ENCODE measurements around the gene TCF7L1. TPM values are rescaled to one million over a fixed set of nuclear protein-coding genes. Genes with fewer than 3 reads are reported as not detected.

Gene TCF7L1
- total RNA-seq, 1 experiment from 2014 or later, result 1.1 TPM

- H3K4me1 Mint-ChIP-seq (ENCODE audit: insufficient read depth, unreplicated experiment), result peaks cover 8% of the 10 kb centered on the region
- POLR2A ChIA-PET, result interaction anchor here (0.6 kb wide), 1 partner anchor 27 kb away, joined by 3 read pairs; no protein-coding TSS in a partner anchor
These were observed 111.6 kb downstream of the TCF7L1 start for GRCh38 chr2:85244828-85245227.

GRCh38 chr2:85245891-85246290 lies 112.7 kb downstream of the TCF7L1 start:
- ChIA-PET POLR2A (no interaction called here), CTCF (interaction anchor here (0.7 to 1.0 kb wide), 4 partner anchors 23 to 106 kb away, joined by 3 to 4 read pairs (median 4); no protein-coding TSS in a partner anchor)
- Mint-ChIP-seq H3K27me3 (ENCODE audit: insufficient read depth, unreplicated experiment) (no peaks in the 10 kb centered on the region), H3K36me3 (ENCODE audit: insufficient read depth, unreplicated experiment) (no peaks in the 10 kb centered on the region), H3K27ac (ENCODE audit: low read depth, unreplicated experiment) (no peak overlapping the region), H3K4me3 (ENCODE audit: unreplicated experiment) (no peak overlapping the region), H3K9me3 (ENCODE audit: unreplicated experiment) (no peaks in the 10 kb centered on the region), H3K4me1 (ENCODE audit: insufficient read depth, unreplicated experiment) (peaks cover 8% of the 10 kb centered on the region)
- TF ChIP-seq CTCF (IDR thresholded peaks at IDR 0.05; ENCODE audit: unreplicated experiment), result no peak
- DNase-seq (ENCODE audit: unreplicated experiment), result no peak
- BruUV-seq (replicated peaks), result no TSS peak
- intact Hi-C loops (cut with micrococcal nuclease), result no loop called here

More at GRCh38 chr2:85244828-85245227, 111.6 kb downstream of the TCF7L1 start:
- Mint-ChIP-seq H3K27ac (ENCODE audit: low read depth, unreplicated experiment) (no peak overlapping the region), H3K4me3 (ENCODE audit: unreplicated experiment) (no peak overlapping the region), H3K9me3 (ENCODE audit: unreplicated experiment) (no peaks in the 10 kb centered on the region), H3K36me3 (ENCODE audit: insufficient read depth, unreplicated experiment) (no peaks in the 10 kb centered on the region), H3K27me3 (ENCODE audit: insufficient read depth, unreplicated experiment) (no peaks in the 10 kb centered on the region)
- no TSS peak for BruUV-seq (replicated peaks)
- intact Hi-C loops (cut with micrococcal nuclease), result no loop called here
- DNase-seq (ENCODE audit: unreplicated experiment), result no peak
- CTCF ChIA-PET, result interaction anchor here (0.6 to 1.0 kb wide), 5 partner anchors 10 to 58 kb away, joined by 3 to 5 read pairs (median 4); no protein-coding TSS in a partner anchor
- no peak for TF ChIP-seq CTCF (IDR thresholded peaks at IDR 0.05; ENCODE audit: unreplicated experiment)

- no peak overlapping the region for H3K27ac Mint-ChIP-seq (ENCODE audit: low read depth, unreplicated experiment)
- no TSS peak for BruUV-seq (replicated peaks)
These were observed 113.2 kb downstream of the TCF7L1 start for GRCh38 chr2:85246348-85246747.

GRCh38 chr2:85247610-85248009 lies 114.4 kb downstream of the TCF7L1 start:
- Mint-ChIP-seq H3K36me3 (ENCODE audit: insufficient read depth, unreplicated experiment) (no peaks in the 10 kb centered on the region), H3K4me3 (ENCODE audit: unreplicated experiment) (no peak overlapping the region), H3K9me3 (ENCODE audit: unreplicated experiment) (no peaks in the 10 kb centered on the region), H3K27ac (ENCODE audit: low read depth, unreplicated experiment) (no peak overlapping the region), H3K27me3 (ENCODE audit: insufficient read depth, unreplicated experiment) (no peaks in the 10 kb centered on the region), H3K4me1 (ENCODE audit: insufficient read depth, unreplicated experiment) (peaks cover 8% of the 10 kb centered on the region)
- intact Hi-C loops (cut with micrococcal nuclease), result no loop called here
- ChIA-PET CTCF (interaction anchor here (1.6 to 2.2 kb wide), 2 partner anchors 19 to 38 kb away, joined by 5 to 10 read pairs; no protein-coding TSS in a partner anchor), POLR2A (no interaction called here)
- BruUV-seq (replicated peaks), result no TSS peak
- DNase-seq (ENCODE audit: unreplicated experiment), result no peak
- no peak for TF ChIP-seq CTCF (IDR thresholded peaks at IDR 0.05; ENCODE audit: unreplicated experiment)

More at GRCh38 chr2:85246348-85246747, 113.2 kb downstream of the TCF7L1 start:
- Mint-ChIP-seq H3K36me3 (ENCODE audit: insufficient read depth, unreplicated experiment) (no peaks in the 10 kb centered on the region), H3K27me3 (ENCODE audit: insufficient read depth, unreplicated experiment) (no peaks in the 10 kb centered on the region), H3K4me1 (ENCODE audit: insufficient read depth, unreplicated experiment) (peaks cover 8% of the 10 kb centered on the region), H3K4me3 (ENCODE audit: unreplicated experiment) (no peak overlapping the region), H3K9me3 (ENCODE audit: unreplicated experiment) (no peaks in the 10 kb centered on the region)
- no peak for DNase-seq (ENCODE audit: unreplicated experiment)
- ChIA-PET POLR2A (interaction anchor here (0.9 kb wide), 1 partner anchor 11 kb away, joined by 3 read pairs; no protein-coding TSS in a partner anchor), CTCF (interaction anchor here (0.5 to 1.0 kb wide), 3 partner anchors 23 to 131 kb away, joined by 3 to 4 read pairs (median 3); no protein-coding TSS in a partner anchor)
- no peak for TF ChIP-seq CTCF (IDR thresholded peaks at IDR 0.05; ENCODE audit: unreplicated experiment)
- intact Hi-C loops (cut with micrococcal nuclease), result no loop called here
